Measurements from ENCODE around the gene PDIA2.

The PDIA2 gene

GRCh38 chr16:264440-264951 is 18.5 kb upstream of the PDIA2 start:
- H3K4me3 ChIP-seq (replicated peaks; ENCODE audit: insufficient read depth, low read length) = no peak overlapping the region
- TF ChIP-seq POLR2AphosphoS5 (IDR thresholded peaks at IDR 0.05; ENCODE audit: low read depth) = no peak
- no peak for TF ChIP-seq SPI1 (IDR thresholded peaks at IDR 0.05; ENCODE audit: borderline replicate concordance, low read depth)
- no peak for TF ChIP-seq GABPA (IDR thresholded peaks at IDR 0.05; ENCODE audit: low read depth)
- TF ChIP-seq REST (IDR thresholded peaks at IDR 0.05; ENCODE audit: insufficient replicate concordance, low read depth) = no peak
- TF ChIP-seq CTCF (IDR thresholded peaks at IDR 0.05; ENCODE audit: insufficient read depth, low read length) = no peak
- no peak for DNase-seq (ENCODE audit: low read depth in 1 of 2, low spot score in 1 of 2)
- peaks cover 3% of the 10 kb centered on the region for H3K27me3 ChIP-seq (ENCODE audit: insufficient read depth, poor library complexity, severe bottlenecking)
- H3K27ac ChIP-seq (replicated peaks) = no peak overlapping the region

- H3K27ac ChIP-seq (replicated peaks) = no peak overlapping the region
- H3K4me3 ChIP-seq (replicated peaks; ENCODE audit: insufficient read depth, low read length) = no peak overlapping the region
- TF ChIP-seq REST (IDR thresholded peaks at IDR 0.05; ENCODE audit: insufficient replicate concordance, low read depth) (no peak), SPI1 (IDR thresholded peaks at IDR 0.05; ENCODE audit: borderline replicate concordance, low read depth) (no peak), POLR2AphosphoS5 (IDR thresholded peaks at IDR 0.05; ENCODE audit: low read depth) (no peak), GABPA (IDR thresholded peaks at IDR 0.05; ENCODE audit: low read depth) (no peak), CTCF (IDR thresholded peaks at IDR 0.05; ENCODE audit: insufficient read depth, low read length) (no peak)
- peaks cover 3% of the 10 kb centered on the region for H3K27me3 ChIP-seq (ENCODE audit: insufficient read depth, poor library complexity, severe bottlenecking)
- no peak for DNase-seq (ENCODE audit: low read depth in 1 of 2, low spot score in 1 of 2)
These were observed 17.9 kb upstream of the PDIA2 start for GRCh38 chr16:265002-265529.

GRCh38 chr16:265711-266110 is 17.3 kb upstream of the PDIA2 start:
- no peak overlapping the region for H3K27ac ChIP-seq (replicated peaks)
- no peak for DNase-seq (ENCODE audit: low read depth in 1 of 2, low spot score in 1 of 2)
- TF ChIP-seq REST (IDR thresholded peaks at IDR 0.05; ENCODE audit: insufficient replicate concordance, low read depth) (no peak), CTCF (IDR thresholded peaks at IDR 0.05; ENCODE audit: insufficient read depth, low read length) (no peak), SPI1 (IDR thresholded peaks at IDR 0.05; ENCODE audit: borderline replicate concordance, low read depth) (no peak), GABPA (IDR thresholded peaks at IDR 0.05; ENCODE audit: low read depth) (no peak), POLR2AphosphoS5 (IDR thresholded peaks at IDR 0.05; ENCODE audit: low read depth) (no peak)
- H3K4me3 ChIP-seq (replicated peaks; ENCODE audit: insufficient read depth, low read length) = no peak overlapping the region
- H3K27me3 ChIP-seq (ENCODE audit: insufficient read depth, poor library complexity, severe bottlenecking) = peaks cover 3% of the 10 kb centered on the region

All from HL-60 (cell line).